Amniotic epithelial cell (primary cell): ENCODE data around the gene IL17RC.
"Not testable (repeated sequence)": the region's sequence is repeated elsewhere in the genome, so short reads cannot be mapped to it uniquely, and the experiment has no call there.

Source experiments
- DNase-seq: peaks from one replicate; pipeline ENCODE4 v3.0.0-alpha.2; 2010; ENCODE audit warnings: low read depth

IL17RC gene, protein sequence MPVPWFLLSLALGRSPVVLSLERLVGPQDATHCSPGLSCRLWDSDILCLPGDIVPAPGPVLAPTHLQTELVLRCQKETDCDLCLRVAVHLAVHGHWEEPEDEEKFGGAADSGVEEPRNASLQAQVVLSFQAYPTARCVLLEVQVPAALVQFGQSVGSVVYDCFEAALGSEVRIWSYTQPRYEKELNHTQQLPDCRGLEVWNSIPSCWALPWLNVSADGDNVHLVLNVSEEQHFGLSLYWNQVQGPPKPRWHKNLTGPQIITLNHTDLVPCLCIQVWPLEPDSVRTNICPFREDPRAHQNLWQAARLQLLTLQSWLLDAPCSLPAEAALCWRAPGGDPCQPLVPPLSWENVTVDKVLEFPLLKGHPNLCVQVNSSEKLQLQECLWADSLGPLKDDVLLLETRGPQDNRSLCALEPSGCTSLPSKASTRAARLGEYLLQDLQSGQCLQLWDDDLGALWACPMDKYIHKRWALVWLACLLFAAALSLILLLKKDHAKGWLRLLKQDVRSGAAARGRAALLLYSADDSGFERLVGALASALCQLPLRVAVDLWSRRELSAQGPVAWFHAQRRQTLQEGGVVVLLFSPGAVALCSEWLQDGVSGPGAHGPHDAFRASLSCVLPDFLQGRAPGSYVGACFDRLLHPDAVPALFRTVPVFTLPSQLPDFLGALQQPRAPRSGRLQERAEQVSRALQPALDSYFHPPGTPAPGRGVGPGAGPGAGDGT

DNA sequence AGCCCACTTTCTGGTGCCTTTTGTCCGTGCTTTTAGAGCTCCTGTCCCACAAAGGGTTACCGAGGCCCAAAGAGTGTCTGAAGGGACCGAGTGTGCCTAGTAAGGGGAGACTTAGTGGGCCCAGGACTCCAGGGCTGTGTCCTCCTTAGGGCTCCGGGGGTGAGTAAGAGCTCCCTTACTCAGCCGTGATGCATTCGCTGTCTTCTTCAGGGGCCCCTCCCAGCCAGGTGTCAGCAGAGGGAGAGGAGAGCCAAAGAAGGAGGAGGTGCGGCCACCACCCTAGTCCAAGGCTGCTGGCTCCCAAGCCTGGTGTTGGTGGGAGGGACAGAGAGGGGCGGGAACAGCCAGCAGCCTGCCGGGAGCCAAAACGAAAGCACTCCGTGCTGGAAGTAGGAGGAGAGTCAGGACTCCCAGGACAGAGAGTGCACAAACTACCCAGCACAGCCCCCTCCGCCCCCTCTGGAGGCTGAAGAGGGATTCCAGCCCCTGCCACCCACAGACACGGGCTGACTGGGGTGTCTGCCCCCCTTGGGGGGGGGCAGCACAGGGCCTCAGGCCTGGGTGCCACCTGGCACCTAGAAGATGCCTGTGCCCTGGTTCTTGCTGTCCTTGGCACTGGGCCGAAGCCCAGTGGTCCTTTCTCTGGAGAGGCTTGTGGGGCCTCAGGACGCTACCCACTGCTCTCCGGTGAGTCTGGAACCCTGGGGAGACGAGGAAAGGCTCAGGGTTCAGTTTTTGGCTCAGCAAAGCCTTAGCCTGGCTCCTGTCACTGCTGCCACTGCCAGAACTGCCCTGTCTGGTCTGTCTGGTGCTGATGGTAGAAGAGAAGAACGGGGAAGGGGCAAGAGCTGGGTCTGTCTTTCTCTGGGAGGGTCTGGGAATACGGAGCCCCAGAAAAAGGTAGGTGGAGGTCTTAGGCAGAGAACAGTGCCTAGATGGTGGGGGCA is at the start of gene IL17RC:
Gene IL17RC, plus strand, starts transcription at position 365 of the 947 bp plus-strand sequence. Its CDS starts 218 bp downstream, at position 583.
- DNase-seq, result peak; percentile 76

DNA sequence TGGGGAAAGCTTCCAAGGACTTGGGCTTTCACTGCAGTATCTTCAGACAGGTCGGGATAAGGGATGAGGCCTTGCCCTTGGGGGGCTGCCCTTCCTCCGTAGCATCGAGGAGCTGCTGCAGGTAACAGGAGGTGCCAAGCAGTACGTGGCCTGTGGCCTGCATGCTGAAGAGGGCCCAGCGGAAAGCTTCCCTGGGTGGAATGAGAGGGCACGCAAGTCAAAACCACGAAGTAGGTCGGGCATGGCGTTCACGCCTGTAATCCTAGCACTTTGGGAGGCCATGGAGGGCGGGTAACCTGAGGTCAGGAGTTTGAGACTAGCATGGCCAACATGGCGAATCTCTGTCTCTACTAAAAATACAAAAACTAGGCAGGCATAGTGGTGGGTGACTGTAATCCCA is 49.8 kb upstream of the IL17RC start:
- DNase-seq, result no peak

DNA sequence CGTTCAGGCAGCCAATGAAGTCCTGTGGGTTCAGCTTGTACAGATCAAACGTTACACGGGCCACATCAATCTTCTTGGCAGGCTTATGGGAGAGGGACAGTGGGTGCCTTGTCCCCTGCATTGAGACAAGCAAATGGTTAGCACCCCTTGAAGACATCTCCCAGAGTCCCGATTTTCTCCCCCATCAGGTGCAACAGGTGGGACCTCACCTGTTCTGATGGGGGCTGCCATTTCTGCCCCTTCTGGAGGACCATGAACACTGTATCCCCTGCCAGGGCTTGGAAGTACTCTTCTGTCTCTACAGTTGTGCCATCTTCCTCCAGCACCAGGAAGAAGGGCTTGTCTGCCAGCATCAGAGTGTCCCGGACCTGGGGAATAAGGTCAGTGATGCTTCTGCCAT is 46.9 kb upstream of the IL17RC start:
- DNase-seq, result no peak

DNA sequence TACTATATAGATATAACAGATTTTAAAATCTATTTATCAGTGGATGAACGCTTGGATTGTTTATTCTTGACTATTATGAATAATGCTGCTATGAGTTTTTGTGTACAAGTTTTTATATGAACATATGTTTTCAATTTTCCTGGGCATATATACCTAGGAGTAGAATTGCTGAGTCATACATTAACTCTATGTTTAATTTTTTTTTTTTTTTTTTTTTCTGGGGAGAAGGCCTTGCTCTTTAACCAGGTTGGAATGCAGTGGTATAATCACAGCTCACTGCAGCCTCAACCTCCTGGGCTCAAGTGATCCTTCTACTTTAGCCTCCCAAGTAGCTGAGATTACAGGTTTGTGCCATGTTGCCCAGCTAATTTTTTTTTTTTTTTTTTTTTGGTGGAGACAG is 45.9 kb upstream of the IL17RC start:
- DNase-seq, result peak; percentile 67

DNA sequence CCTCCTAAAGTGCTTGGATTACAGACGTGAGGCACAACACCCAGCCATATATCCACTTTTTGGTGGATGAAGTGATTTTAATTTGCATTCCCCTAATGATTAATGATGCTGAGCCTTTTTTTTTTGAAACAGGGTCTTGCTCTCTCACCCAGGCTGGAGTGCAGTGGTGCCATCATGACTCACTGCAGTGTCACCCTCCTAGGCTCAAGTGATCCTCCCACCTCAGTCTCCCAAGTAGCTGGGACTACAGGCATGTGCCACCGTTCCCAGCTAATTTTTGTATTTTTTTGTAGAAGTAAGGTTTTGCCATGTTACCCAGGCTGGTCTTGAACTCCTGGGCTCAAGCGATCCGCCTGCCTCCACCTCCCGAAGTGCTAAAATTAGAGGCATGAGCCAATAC is 44.8 kb upstream of the IL17RC start:
- not testable (repeated sequence) for DNase-seq

DNA sequence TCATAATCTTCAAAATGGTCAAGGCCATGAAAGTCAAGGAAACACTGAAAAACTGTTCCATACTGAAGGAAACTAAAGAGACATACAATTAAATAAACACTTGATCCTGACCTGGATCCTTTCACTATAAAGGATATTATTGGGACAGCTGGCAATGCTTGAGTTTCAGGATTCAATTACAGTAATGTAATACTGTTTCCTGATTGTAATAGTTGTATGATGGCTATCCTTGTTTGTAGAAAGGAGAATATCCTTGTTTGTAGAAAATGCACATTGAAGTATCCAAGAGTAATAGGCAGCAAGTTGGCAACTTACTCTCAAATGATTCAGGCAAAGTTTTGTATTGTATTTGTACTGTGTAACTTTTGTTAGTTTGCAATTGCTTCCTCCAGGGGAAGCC is 41.5 kb upstream of the IL17RC start:
- DNase-seq, result no peak

DNA sequence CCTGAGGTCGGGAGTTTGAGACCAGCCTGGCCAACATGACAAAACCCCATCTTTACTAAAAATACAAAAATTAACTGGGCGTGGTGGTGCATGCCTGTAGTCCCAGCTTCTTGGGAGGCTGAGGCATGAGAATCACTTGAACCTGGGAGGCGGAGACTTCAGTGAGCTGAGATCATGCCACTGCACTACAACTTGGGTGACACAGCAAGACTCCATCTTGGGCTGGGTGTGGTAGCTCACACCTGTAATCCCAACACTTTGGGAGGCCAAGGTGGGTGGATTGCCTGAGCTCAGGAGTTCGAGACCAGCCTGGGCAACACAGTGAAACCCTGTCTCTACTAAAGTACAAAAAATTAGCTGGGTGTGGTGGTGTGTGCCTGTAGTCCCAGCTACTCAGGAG is 40.6 kb upstream of the IL17RC start:
- not testable (repeated sequence) for DNase-seq

DNA sequence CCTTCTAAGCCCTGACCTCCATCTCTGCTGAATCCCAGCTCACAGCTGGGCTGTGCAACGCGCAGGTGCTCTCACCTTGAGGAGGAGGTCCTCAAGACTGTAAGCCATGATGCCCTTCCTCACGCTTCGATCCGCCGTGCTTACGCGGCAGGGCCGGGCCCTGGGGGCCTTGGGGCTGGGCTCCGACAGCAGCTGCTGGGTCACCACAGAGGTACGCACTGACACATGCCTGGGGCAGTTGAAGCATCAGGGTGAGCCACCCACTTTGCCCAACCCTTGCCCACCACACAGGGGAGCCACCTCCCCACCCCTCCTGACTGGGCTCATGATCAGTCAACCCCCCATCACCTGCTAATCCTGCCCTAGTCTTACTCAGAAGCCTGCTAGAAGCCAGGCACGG is 39.9 kb upstream of the IL17RC start:
- DNase-seq, result no peak

DNA sequence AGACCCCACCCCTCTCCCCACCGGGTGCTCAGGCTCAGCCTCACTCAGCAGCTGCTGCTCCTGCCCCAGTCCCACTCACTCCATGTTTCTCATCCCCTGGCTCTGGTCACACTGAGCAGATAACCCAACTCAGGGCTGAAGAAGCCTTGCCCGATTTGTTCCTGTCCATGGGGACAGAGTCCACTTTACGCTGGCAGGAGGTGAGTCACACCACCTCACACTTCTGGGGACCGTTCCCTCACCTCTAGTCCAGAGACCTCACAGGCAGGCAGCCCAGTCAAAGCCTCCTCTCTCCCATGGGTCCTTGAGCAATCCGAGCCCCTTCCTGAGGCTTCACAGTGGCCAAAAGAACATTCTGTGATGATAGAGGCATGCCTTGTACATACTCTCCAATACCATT is 38.2 kb upstream of the IL17RC start:
- no peak for DNase-seq

DNA sequence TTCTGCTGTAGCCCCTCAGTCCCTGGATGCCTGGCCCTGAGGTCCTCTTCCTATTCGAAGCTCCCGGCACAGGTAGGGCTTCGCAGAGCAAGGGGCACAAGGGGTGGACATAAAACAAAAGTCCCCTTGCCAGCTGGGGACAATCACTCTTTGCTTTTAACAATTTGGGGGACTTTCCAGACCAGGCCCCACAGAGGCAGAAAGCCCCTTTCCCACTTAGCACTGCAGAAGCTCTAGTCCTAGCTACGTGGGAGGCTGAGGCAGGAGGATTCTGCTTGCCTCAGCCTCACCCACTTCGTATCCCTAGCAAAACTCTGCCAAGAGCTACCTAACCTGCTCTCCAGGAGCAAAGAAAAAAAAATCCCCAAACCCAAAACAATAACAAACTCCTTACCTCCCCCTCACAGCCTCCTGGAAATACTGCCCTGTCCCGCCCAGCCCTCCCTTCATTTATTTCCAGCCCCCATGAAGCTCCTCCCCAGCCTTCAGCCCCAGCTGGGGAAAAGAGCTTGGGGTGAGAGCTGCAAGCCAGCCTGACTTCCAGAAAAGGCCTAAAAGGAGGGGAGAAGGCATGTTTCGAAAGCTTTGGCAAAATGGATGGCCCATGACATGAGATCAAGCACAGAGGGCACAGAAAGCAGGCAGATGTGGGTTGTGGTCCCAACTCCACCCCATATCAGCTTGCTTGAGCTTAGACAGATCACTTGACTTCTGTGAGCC is 36.9 kb upstream of the IL17RC start, which contains the start of gene CIDEC:
Gene CIDEC, minus strand, starts transcription at position 424 of the 720 bp plus-strand sequence. CDS start 1,767 bp downstream, outside the sequence.
- peak; percentile 29 for DNase-seq

DNA sequence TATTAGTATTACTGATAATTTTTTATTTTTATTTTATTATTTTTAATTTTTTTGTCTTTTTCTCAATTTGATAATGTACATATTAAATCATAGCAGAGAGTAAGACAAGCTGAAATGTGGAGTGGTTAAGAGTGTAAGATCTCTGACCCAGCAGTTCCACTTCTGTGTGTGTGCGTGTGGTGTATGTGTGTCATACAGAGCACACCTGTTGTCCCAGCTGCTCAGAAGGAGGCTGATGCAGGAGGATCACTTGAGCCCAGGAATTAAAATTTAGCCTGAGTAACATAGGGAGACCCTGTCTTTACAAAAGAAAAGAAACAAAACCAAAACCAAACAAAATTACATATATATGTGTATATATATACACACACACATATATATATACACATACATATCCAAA is 35.5 kb upstream of the IL17RC start:
- DNase-seq, result no peak

DNA sequence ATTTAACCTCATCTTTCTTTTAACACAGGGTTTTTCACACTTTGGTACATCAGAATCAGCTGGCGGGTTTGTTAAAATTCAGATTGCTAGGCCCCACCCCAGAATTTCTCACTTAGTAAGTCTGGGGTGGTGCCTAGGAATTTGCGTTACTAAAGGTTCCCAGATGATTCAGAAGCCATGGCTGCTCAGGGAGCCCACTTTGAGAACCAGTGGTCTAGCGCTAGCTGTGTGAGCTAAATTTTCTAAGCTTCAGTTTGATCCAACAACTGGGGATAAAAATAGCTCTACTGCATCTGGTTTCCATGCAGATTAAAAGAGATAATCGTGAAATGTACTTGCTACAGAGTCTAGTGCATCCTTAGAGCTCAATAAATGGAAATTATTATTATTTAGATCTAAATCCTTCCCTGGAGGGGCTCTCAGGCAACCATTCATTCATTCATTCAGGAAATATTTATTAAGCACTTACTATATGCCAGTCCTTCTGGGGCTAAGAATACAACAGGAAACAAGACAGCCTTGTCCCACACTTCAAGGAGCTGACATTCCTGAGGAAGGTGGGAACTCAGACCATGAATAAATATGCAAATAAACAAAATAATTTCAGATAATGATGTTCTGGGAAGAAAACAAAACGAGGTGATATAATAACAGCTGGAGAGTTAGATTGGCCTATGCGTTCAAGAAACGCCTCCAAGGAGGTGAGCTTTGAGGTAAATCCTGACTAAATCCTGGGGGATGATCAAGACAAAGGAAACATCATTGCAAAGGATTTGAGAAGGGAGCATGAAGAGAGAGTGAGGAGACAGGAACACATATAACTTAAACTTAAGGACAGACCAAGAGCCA is 33.0 kb upstream of the IL17RC start:
- DNase-seq, result peak; percentile 92

DNA sequence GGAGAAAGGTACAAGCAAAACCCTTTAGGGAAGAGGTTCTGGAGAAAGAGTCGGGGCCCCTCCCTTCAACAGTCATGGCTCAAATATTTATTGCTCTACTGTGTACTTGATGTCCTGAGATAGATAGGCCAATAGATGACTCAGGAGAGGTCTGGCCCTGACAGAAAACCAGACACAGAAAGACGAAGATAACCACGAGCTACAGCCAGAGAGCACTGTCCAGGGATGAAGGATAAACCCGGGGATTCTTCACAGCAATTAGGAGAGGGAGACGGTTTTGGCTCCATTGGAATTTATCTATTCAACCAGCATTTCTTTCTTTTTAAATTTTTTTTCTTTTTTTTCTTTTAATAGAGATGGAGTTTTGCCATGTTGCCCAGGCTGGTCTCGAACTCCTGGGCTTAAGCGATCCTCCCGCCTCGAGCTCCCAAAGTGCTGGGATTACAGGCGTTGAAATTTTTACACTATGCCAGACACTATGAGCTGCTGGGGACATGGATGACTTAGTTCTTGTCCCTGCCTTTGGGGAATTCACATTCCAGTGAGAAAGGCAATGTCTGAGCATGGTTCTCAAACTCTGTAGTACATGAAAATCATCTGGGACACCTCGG is 32.2 kb upstream of the IL17RC start:
- peak; percentile 95 for DNase-seq

DNA sequence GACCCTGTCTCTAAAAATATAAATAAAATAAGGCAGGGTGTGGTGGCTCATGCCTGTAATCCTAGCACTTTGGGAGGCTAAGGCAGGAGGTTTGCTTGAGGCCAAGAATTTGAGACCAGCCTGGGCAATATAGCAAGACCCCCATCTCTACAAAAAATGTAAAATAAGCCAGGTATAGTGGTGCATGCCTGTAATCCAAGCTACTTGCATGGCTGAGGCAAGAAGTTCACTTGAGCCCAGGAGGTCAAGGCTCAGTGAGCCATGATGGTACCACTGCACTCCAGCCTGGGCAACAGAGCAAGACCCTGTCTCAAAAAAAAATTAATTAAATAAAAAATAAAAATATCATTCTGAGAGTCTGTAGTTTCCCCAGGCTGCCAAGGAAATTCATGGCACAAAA is 30.6 kb upstream of the IL17RC start:
- no peak for DNase-seq

DNA sequence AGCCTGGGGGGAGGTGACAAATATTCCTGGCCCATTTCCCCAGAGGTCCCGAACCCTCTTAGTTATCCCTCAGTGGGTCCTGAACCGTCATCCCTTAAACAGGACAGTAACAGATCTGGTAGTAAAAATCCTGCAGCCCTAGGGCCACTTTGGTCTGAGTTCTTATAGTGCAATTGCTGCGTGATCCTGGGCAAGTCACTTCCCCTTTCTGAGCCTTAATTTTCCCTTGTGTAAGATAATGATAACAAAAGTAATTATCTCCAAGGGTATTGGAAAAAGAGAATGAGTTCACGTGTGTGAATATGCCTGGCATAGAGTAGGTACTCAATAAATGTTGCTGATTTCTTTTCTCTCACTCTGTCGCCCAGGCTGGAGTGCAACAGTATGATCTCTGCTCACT is 29.4 kb upstream of the IL17RC start:
- DNase-seq, result no peak

DNA sequence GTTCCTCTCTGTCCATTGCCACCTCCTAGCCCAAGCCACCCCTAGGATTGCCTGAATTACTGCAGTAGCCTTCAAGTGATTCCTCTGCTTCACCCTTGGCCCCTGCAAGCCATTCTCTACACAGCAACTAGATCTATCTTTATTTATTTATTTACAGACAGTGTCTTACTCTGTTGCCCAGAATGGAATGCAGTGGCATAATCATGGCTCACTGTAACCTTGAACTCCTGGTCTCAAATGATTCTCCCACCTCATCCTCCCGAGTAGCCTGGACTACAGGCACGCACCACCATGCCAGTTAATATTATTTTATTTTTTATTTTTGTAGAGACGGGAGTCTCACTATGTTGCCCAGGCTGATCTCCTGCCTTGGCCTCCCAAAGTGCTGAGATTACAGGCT is 28.4 kb upstream of the IL17RC start:
- DNase-seq, result no peak

DNA sequence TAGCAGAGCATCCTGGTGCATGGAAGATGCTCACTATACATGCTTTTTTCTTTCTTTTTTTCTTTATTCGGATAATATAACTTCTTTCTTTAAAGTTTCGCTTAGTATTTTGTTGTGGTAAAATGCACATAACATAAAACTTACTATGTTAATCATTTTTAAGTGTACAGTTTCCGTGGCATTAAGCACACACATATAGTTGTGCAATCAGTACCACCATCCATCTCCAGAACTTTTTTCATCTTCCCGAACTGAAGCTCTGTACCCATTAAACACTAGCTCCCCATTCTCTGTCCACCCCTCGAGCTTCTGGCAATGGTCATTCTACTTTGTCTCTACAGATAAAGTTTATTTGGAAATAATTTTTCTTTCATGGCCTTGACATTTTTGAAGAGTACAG is 27.5 kb upstream of the IL17RC start:
- DNase-seq, result peak; percentile 29

DNA sequence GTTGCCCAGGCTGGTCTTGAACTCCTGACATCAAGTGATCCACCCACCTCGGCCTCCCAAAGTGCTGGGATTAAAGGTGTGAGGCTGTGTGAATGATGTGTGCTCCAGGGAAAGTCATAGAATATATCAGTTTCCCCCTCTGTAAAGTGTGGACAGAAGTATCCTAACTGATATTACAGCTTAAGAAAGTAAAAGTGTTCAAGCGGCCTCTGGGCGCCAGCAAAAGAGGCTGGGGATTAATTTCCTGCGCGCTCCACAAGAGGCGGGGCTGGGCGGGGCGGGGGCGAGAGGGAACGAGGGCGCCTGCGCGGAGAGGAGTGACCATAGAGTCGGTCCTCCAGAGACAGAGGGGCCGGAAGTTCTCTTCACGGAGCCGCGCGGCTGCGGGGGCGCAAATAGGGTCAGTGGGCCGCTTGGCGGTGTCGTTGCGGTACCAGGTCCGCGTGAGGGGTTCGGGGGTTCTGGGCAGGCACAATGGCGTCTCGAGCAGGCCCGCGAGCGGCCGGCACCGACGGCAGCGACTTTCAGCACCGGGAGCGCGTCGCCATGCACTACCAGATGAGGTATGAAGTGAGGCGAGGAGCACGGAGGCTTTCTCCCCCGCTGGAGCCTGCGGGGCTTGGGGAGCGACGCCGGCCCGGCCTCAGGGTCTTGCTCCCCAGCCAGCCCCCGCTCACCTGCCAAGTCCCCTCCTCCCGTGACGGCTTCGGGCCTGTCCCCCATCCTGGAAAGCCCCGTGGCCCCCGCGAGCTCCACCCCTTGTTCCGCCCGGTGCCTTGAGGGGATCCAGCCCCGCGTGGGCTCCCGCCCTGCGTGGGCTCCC is 26.4 kb upstream of the IL17RC start, which contains the start of gene JAGN1:
Gene JAGN1, plus strand, starts transcription at position 362 of the 823 bp plus-strand sequence. Its CDS starts 113 bp downstream, at position 475.
- DNase-seq, result peak; percentile 81

DNA sequence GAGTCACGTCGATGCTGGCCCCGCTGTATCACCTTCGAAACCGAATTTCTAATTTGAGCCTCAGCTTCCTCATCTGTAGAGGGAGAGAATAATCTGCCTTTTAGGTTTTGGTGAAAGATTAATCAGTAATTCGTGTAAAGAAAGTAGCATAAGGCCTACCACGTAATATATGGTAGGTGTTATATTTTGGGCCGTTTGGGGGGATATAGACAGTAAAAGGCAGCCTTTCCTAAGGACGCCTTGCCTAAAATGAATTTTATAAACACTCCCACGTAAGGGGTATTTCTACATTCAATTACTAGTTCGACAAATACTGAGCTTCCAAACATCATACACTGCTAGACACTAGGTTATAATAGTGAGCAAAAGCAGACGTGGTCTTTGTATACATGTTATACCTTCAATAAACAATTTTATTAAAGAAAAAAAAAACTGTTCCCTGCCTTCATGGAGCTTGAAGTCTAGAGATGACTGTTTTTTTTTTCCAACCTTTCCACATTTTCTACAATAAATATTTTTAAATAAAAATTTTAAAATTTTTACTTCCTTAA is 25.8 kb upstream of the IL17RC start:
- DNase-seq, result no peak
